ENCODE measurements around the gene TNFRSF4. TPM values are rescaled to one million over a fixed set of nuclear protein-coding genes. Genes with fewer than 3 reads are reported as not detected.
A peak's percentile ranks its signal among the peaks of the same experiment; 100 is the strongest.

Gene TNFRSF4
- total RNA-seq, 1 experiment from 2014 or later = not detected

- Histone ChIP-seq H3K9me3 (replicated peaks) (no peaks in the 10 kb centered on the region), H3K27me3 (replicated peaks) (no peaks in the 10 kb centered on the region), H3K4me3 (no peak overlapping the region), H3K27ac (no peak overlapping the region), H3K4me1 (replicated peaks) (peaks cover 17% of the 10 kb centered on the region), H3K36me3 (peaks cover 16% of the 10 kb centered on the region)
- no peak for DNase-seq (ENCODE audit: low read depth in 1 of 2, low spot score in 2 of 2)
Measured at GRCh38 chr1:1211541-1212441, 2.2 kb downstream of the TNFRSF4 start.

GRCh38 chr1:1210726-1211540 is 3.0 kb downstream of the TNFRSF4 start:
- peaks cover 8% of the 10 kb centered on the region for H3K36me3 ChIP-seq

GRCh38 chr1:1208713-1209433 is 5.1 kb downstream of the TNFRSF4 start:
- peak overlapping the region; percentile 25; the same call in 1 of the 2 replicates for H3K27ac ChIP-seq
- no peak for DNase-seq (ENCODE audit: low read depth in 1 of 2, low spot score in 2 of 2)

More at GRCh38 chr1:1210726-1211540, 3.0 kb downstream of the TNFRSF4 start:
- H3K4me1 ChIP-seq (replicated peaks) = peaks cover 17% of the 10 kb centered on the region
- H3K4me3 ChIP-seq = no peak overlapping the region
- no peaks in the 10 kb centered on the region for H3K9me3 ChIP-seq (replicated peaks)
- no peak for DNase-seq (ENCODE audit: low read depth in 1 of 2, low spot score in 2 of 2)
- no peak overlapping the region for H3K27ac ChIP-seq
- no peaks in the 10 kb centered on the region for H3K27me3 ChIP-seq (replicated peaks)

GRCh38 chr1:1207571-1207892 is 6.4 kb downstream of the TNFRSF4 start:
- Histone ChIP-seq H3K9me3 (replicated peaks) (no peaks in the 10 kb centered on the region), H3K4me3 (no peak overlapping the region), H3K27me3 (replicated peaks) (no peaks in the 10 kb centered on the region), H3K36me3 (no peaks in the 10 kb centered on the region), H3K27ac (no peak overlapping the region), H3K4me1 (replicated peaks) (peaks cover 17% of the 10 kb centered on the region)
- no peak for DNase-seq (ENCODE audit: low read depth in 1 of 2, low spot score in 2 of 2)

More at GRCh38 chr1:1208713-1209433, 5.1 kb downstream of the TNFRSF4 start:
- Histone ChIP-seq H3K4me3 (no peak overlapping the region), H3K36me3 (no peaks in the 10 kb centered on the region), H3K9me3 (replicated peaks) (no peaks in the 10 kb centered on the region), H3K27me3 (replicated peaks) (no peaks in the 10 kb centered on the region), H3K4me1 (replicated peaks) (peaks cover 17% of the 10 kb centered on the region)

GRCh38 chr1:1206966-1207531 is 6.9 kb downstream of the TNFRSF4 start:
- Histone ChIP-seq H3K9me3 (replicated peaks) (no peaks in the 10 kb centered on the region), H3K36me3 (no peaks in the 10 kb centered on the region), H3K27ac (no peak overlapping the region), H3K4me1 (replicated peaks) (peaks cover 17% of the 10 kb centered on the region), H3K27me3 (replicated peaks) (no peaks in the 10 kb centered on the region), H3K4me3 (no peak overlapping the region)
- DNase-seq (ENCODE audit: low read depth in 1 of 2, low spot score in 2 of 2) = no peak

- Histone ChIP-seq H3K4me3 (no peak within 1 kb of the TSS), H3K27ac (no peak within 1 kb of the TSS)
- no peak for DNase-seq (ENCODE audit: low read depth in 1 of 2, low spot score in 2 of 2)
Measured at GRCh38 chr1:1206376-1206965, 7.5 kb downstream of the TNFRSF4 start, which contains the start of gene TNFRSF18. Gene TNFRSF18, minus strand, starts transcription at chr1:1206592. Its CDS starts 21 bp downstream, at chr1:1206571.

GRCh38 chr1:1205769-1206375 is 8.1 kb downstream of the TNFRSF4 start:
- DNase-seq (ENCODE audit: low read depth in 1 of 2, low spot score in 2 of 2) = no peak
- H3K27ac ChIP-seq = no peak overlapping the region
- no peak overlapping the region for H3K4me3 ChIP-seq
- H3K9me3 ChIP-seq (replicated peaks) = no peaks in the 10 kb centered on the region
- peaks cover 20% of the 10 kb centered on the region for H3K4me1 ChIP-seq (replicated peaks)
- H3K36me3 ChIP-seq = no peaks in the 10 kb centered on the region
- H3K27me3 ChIP-seq (replicated peaks) = 0 out of 2 replicates have a peak, but pooled peaks cover 3% of the 10 kb centered on the region

More at GRCh38 chr1:1206376-1206965, 7.5 kb downstream of the TNFRSF4 start, which contains the start of gene TNFRSF18:
- Histone ChIP-seq H3K27me3 (replicated peaks) (0 out of 2 replicates have a peak, but pooled peaks cover under 1% of the 10 kb centered on the region), H3K4me1 (replicated peaks) (peaks cover 18% of the 10 kb centered on the region), H3K9me3 (replicated peaks) (no peaks in the 10 kb centered on the region), H3K36me3 (no peaks in the 10 kb centered on the region)

- H3K36me3 ChIP-seq = no peaks in the 10 kb centered on the region
- H3K4me1 ChIP-seq (replicated peaks) = peaks cover 20% of the 10 kb centered on the region
- DNase-seq (ENCODE audit: low read depth in 1 of 2, low spot score in 2 of 2) = no peak
- H3K27me3 ChIP-seq (replicated peaks) = peaks cover 3% of the 10 kb centered on the region; the same call in 1 of the 2 replicates
- H3K27ac ChIP-seq = no peak overlapping the region
- no peaks in the 10 kb centered on the region for H3K9me3 ChIP-seq (replicated peaks)
- H3K4me3 ChIP-seq = no peak overlapping the region
Measured at GRCh38 chr1:1204998-1205768, 8.8 kb downstream of the TNFRSF4 start.

- H3K4me1 ChIP-seq (replicated peaks) = peaks cover 20% of the 10 kb centered on the region
- no peak overlapping the region for H3K27ac ChIP-seq
- no peak overlapping the region for H3K4me3 ChIP-seq
- no peak for DNase-seq (ENCODE audit: low read depth in 1 of 2, low spot score in 2 of 2)
- no peaks in the 10 kb centered on the region for H3K9me3 ChIP-seq (replicated peaks)
- H3K36me3 ChIP-seq = no peaks in the 10 kb centered on the region
- H3K27me3 ChIP-seq (replicated peaks) = peaks cover 3% of the 10 kb centered on the region; the same call in 1 of the 2 replicates
Measured at GRCh38 chr1:1204425-1204920, 9.5 kb downstream of the TNFRSF4 start.

GRCh38 chr1:1203561-1204424 is 10.2 kb downstream of the TNFRSF4 start:
- no peaks in the 10 kb centered on the region for H3K36me3 ChIP-seq
- H3K27ac ChIP-seq = no peak overlapping the region
- no peak for DNase-seq (ENCODE audit: low read depth in 1 of 2, low spot score in 2 of 2)
- peaks cover 3% of the 10 kb centered on the region; the same call in 1 of the 2 replicates for H3K27me3 ChIP-seq (replicated peaks)
- no peak overlapping the region for H3K4me3 ChIP-seq
- peaks cover 16% of the 10 kb centered on the region for H3K4me1 ChIP-seq (replicated peaks)
- no peaks in the 10 kb centered on the region for H3K9me3 ChIP-seq (replicated peaks)
